Neural cell (in vitro differentiated cells): Measurements from ENCODE around the gene PCDHGA4. TPM values are rescaled to one million over a fixed set of nuclear protein-coding genes. Genes with fewer than 3 reads are reported as not detected.
"Not testable (repeated sequence)": the region's sequence is repeated elsewhere in the genome, so short reads cannot be mapped to it uniquely, and the experiment has no call there.

Experiments
- H2AFZ ChIP-seq: fragments of 200-600, 300-800 bp; sonication (generic), shearing (Covaris generic); 2 replicates; pipeline ENCODE4 v1.6.0; 2014; ENCODE audit warnings: low read depth, mild to moderate bottlenecking, antibody characterized with exemption, low read length, moderate library complexity
- H3F3A ChIP-seq: fragments of 200-600 bp; shearing (Covaris generic); 2 replicates; pipeline ENCODE4 v1.6.1; 2016; ENCODE audit warnings: mild to moderate bottlenecking, moderate library complexity, mixed read lengths, antibody characterized with exemption, low read length; ENCODE audit not compliant: insufficient read depth, poor library complexity, severe bottlenecking
- H3K27ac ChIP-seq: fragments of 200-600, 300-800 bp; sonication (generic), shearing (Covaris generic); 2 replicates; pipeline ENCODE4 v1.5.1; 2014; ENCODE audit warnings: mild to moderate bottlenecking, low read length, moderate library complexity
- H3K27me3 ChIP-seq: fragments of 300-800, 200-600 bp; sonication (generic), shearing (Covaris generic); 2 replicates; pipeline ENCODE4 v1.6.0; 2014; ENCODE audit warnings: mild to moderate bottlenecking, low read depth, low read length, moderate library complexity; ENCODE audit not compliant: insufficient read depth
- H3K36me3 ChIP-seq: fragments of 300-800, 200-600 bp; sonication (generic), shearing (Covaris generic); 2 replicates; pipeline ENCODE4 v1.5.1; 2014; ENCODE audit warnings: mild to moderate bottlenecking, antibody characterized with exemption, low read length, moderate library complexity; ENCODE audit not compliant: insufficient read depth
- H3K4me2 ChIP-seq: fragments of 300-800, 200-600 bp; sonication (generic), shearing (Covaris generic); 2 replicates; pipeline ENCODE4 v1.6.0; 2014; ENCODE audit warnings: mild to moderate bottlenecking, low read length
- H3K4me3 ChIP-seq: fragments of 300-800, 200-600 bp; sonication (generic), shearing (Covaris generic); 2 replicates; pipeline ENCODE4 v1.5.1; 2014; ENCODE audit warnings: mild to moderate bottlenecking, low read length, moderate library complexity
- H3K79me2 ChIP-seq: fragments of 200-600 bp; shearing (Covaris generic); replicated peaks from 2 replicates; pipeline ENCODE4 v1.6.0; 2014; ENCODE audit warnings: mild to moderate bottlenecking, low read length, moderate library complexity; ENCODE audit not compliant: insufficient read depth
- H3K9ac ChIP-seq: fragments of 300-800, 200-600 bp; sonication (generic), shearing (Covaris generic); 2 replicates; pipeline ENCODE4 v1.6.1; 2016; ENCODE audit warnings: mild to moderate bottlenecking, low read length, mixed read lengths
- H3K9me2 ChIP-seq: fragments of 200-600 bp; shearing (Covaris generic); 2 replicates; pipeline ENCODE4 v1.6.1; 2016; ENCODE audit warnings: mild to moderate bottlenecking, low read length, mixed read lengths; ENCODE audit not compliant: insufficient read depth
- H3K9me3 ChIP-seq: fragments of 200-600, 300-800 bp; sonication (generic), shearing (Covaris generic); 2 replicates; pipeline ENCODE4 v1.6.1; 2016; ENCODE audit warnings: mild to moderate bottlenecking, mixed run types, low read length, moderate library complexity, mixed read lengths
- H4K20me1 ChIP-seq: fragments of 200-600 bp; shearing (Covaris generic); 2 replicates; pipeline ENCODE4 v1.6.1; 2016; ENCODE audit warnings: mild to moderate bottlenecking, mixed run types; ENCODE audit not compliant: insufficient read depth
- EP300 ChIP-seq: fragments of 450-650 bp; conservative IDR thresholded peaks from 2 replicates; pipeline ENCODE4 v1.6.1; 2014; ENCODE audit warnings: antibody characterized with exemption, mild to moderate bottlenecking, moderate library complexity; ENCODE audit not compliant: poor library complexity, severe bottlenecking
- EZH2 ChIP-seq: fragments of 200-600, 300-800 bp; shearing (Covaris generic), sonication (generic); IDR thresholded peaks from 2 replicates; pipeline ENCODE4 v1.6.1; 2014; ENCODE audit warnings: antibody characterized with exemption, low read length, borderline replicate concordance, mild to moderate bottlenecking; ENCODE audit not compliant: insufficient read depth, poor library complexity, severe bottlenecking
- MXI1 ChIP-seq: fragments of 450-650 bp; conservative IDR thresholded peaks from 2 replicates; pipeline ENCODE4 v1.6.1; 2014; ENCODE audit warnings: antibody characterized with exemption, mild to moderate bottlenecking; ENCODE audit not compliant: poor library complexity, severe bottlenecking
- POLR2AphosphoS5 ChIP-seq: IDR thresholded peaks from 2 replicates; pipeline ENCODE4 v1.6.1; 2012
- RAD21 ChIP-seq: fragments of 450-650 bp; conservative IDR thresholded peaks from 2 replicates; pipeline ENCODE4 v1.6.1; 2014; ENCODE audit warnings: antibody characterized with exemption, mild to moderate bottlenecking, moderate library complexity
- SMC3 ChIP-seq: fragments of 450-650 bp; conservative IDR thresholded peaks from 2 replicates; pipeline ENCODE4 v1.6.1; 2014; ENCODE audit warnings: antibody characterized with exemption, mild to moderate bottlenecking, moderate library complexity; ENCODE audit not compliant: poor library complexity
- TAF1 ChIP-seq: IDR thresholded peaks from 2 replicates; pipeline ENCODE4 v1.6.1; 2012; ENCODE audit warnings: low read depth
- polyA plus RNA-seq: library from polyadenylated mRNA; depleted of rRNA; stranded (reverse); fragments of >200 nt; gene quantifications from 2 replicates; pipeline ENCODE4 v1.2.3, GENCODE V29; 2014
- TF ChIP-seq, protein P1 (sequence below): fragments of 450-650 bp; IDR thresholded peaks from 2 replicates; pipeline ENCODE4 v1.5.1; 2014; ENCODE audit warnings: antibody characterized with exemption, mild to moderate bottlenecking, moderate library complexity; ENCODE audit not compliant: poor library complexity, severe bottlenecking
- TF ChIP-seq, protein P2 (sequence below): IDR thresholded peaks from 2 replicates; pipeline ENCODE4 v1.6.1; 2012; ENCODE audit warnings: borderline replicate concordance

The PCDHGA4 gene
- polyA plus RNA-seq, 1 donor from 2014 or later = 0.38 TPM

GRCh38 chr5:141338538-141339306 is 16.1 kb upstream of the PCDHGA4 start, which contains the start of gene PCDHGA2:
Gene PCDHGA2, plus strand, starts transcription at chr5:141338760.
- no peak within 1 kb of the TSS for H3K4me2 ChIP-seq
- H3K9me2 ChIP-seq = no peaks in the 10 kb centered on the region
- H3K79me2 ChIP-seq = no peaks in the 10 kb centered on the region
- TF ChIP-seq, protein P1, sequence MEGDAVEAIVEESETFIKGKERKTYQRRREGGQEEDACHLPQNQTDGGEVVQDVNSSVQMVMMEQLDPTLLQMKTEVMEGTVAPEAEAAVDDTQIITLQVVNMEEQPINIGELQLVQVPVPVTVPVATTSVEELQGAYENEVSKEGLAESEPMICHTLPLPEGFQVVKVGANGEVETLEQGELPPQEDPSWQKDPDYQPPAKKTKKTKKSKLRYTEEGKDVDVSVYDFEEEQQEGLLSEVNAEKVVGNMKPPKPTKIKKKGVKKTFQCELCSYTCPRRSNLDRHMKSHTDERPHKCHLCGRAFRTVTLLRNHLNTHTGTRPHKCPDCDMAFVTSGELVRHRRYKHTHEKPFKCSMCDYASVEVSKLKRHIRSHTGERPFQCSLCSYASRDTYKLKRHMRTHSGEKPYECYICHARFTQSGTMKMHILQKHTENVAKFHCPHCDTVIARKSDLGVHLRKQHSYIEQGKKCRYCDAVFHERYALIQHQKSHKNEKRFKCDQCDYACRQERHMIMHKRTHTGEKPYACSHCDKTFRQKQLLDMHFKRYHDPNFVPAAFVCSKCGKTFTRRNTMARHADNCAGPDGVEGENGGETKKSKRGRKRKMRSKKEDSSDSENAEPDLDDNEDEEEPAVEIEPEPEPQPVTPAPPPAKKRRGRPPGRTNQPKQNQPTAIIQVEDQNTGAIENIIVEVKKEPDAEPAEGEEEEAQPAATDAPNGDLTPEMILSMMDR = no peak
- TF ChIP-seq, protein P2, sequence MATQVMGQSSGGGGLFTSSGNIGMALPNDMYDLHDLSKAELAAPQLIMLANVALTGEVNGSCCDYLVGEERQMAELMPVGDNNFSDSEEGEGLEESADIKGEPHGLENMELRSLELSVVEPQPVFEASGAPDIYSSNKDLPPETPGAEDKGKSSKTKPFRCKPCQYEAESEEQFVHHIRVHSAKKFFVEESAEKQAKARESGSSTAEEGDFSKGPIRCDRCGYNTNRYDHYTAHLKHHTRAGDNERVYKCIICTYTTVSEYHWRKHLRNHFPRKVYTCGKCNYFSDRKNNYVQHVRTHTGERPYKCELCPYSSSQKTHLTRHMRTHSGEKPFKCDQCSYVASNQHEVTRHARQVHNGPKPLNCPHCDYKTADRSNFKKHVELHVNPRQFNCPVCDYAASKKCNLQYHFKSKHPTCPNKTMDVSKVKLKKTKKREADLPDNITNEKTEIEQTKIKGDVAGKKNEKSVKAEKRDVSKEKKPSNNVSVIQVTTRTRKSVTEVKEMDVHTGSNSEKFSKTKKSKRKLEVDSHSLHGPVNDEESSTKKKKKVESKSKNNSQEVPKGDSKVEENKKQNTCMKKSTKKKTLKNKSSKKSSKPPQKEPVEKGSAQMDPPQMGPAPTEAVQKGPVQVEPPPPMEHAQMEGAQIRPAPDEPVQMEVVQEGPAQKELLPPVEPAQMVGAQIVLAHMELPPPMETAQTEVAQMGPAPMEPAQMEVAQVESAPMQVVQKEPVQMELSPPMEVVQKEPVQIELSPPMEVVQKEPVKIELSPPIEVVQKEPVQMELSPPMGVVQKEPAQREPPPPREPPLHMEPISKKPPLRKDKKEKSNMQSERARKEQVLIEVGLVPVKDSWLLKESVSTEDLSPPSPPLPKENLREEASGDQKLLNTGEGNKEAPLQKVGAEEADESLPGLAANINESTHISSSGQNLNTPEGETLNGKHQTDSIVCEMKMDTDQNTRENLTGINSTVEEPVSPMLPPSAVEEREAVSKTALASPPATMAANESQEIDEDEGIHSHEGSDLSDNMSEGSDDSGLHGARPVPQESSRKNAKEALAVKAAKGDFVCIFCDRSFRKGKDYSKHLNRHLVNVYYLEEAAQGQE = no peak
- no peak for TF ChIP-seq TAF1
- no peak for TF ChIP-seq RAD21
- no peak for TF ChIP-seq EP300
- TF ChIP-seq POLR2AphosphoS5 = no peak
- no peak for TF ChIP-seq SMC3
- TF ChIP-seq MXI1 = no peak
- no peak for TF ChIP-seq EZH2
- no peaks in the 10 kb centered on the region for H3K36me3 ChIP-seq
- H4K20me1 ChIP-seq = no peaks in the 10 kb centered on the region
- H3K27ac ChIP-seq = no peak within 1 kb of the TSS
- no peaks in the 10 kb centered on the region for H3F3A ChIP-seq
- no peak within 1 kb of the TSS for H3K4me3 ChIP-seq
- H3K9ac ChIP-seq = no peak within 1 kb of the TSS
- no peak within 1 kb of the TSS for H2AFZ ChIP-seq
- no peaks in the 10 kb centered on the region for H3K27me3 ChIP-seq
- H3K9me3 ChIP-seq = no peaks in the 10 kb centered on the region

DNA sequence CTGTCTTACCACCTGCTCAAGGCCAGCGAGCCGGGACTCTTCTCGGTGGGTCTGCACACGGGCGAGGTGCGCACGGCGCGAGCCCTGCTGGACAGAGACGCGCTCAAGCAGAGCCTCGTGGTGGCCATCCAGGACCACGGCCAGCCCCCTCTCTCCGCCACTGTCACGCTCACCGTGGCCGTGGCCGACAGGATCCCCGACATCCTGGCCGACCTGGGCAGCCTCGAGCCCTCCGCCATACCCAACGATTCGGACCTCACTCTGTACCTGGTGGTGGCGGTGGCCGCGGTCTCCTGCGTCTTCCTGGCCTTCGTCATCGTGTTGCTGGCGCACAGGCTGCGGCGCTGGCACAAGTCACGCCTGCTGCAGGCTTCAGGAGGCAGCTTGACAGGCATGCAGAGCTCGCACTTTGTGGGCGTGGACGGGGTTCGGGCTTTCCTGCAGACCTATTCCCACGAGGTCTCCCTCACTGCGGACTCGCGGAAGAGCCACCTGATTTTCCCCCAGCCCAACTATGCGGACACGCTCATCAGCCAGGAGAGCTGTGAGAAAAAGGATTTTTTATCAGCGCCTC is 14.0 kb upstream of the PCDHGA4 start:
- H3K4me2 ChIP-seq, H3K9ac ChIP-seq, H3K27me3 ChIP-seq, H3F3A ChIP-seq, H3K79me2 ChIP-seq, H2AFZ ChIP-seq, H3K4me3 ChIP-seq, H3K27ac ChIP-seq, H4K20me1 ChIP-seq, H3K36me3 ChIP-seq, H3K9me2 ChIP-seq: not testable (repeated sequence)
- peaks cover 10% of the 10 kb centered on the region for H3K9me3 ChIP-seq
